Esophagus squamous epithelium (tissue), 5 donors: ENCODE data around the gene SEC14L5. TPM values are rescaled to one million over a fixed set of nuclear protein-coding genes. Genes with fewer than 3 reads are reported as not detected.

ENCODE experiments used
- DNase-seq: peaks from one replicate; lab custom pipeline; 2025; lab: John Stamatoyannopoulos, UW
- H3K27ac ChIP-seq, 4 donors: fragments of 200-600 bp; sonication (generic); one replicate each; pipeline ENCODE4 v1.5.1; 2016 to 2019; ENCODE audit warnings: mild to moderate bottlenecking in 1 of 4
- H3K27me3 ChIP-seq, 4 donors: fragments of 200-600 bp; sonication (generic); 1 replicate in 3 of 4; 2 replicates in 1 of 4; pipeline versions ENCODE4 v1.5.1 to v1.6.0; 2017 to 2021; ENCODE audit warnings: antibody characterized with exemption in 1 of 4
- H3K36me3 ChIP-seq, 3 donors: fragments of 200-600 bp; sonication (generic); one replicate each; pipeline ENCODE4 v1.5.1; 2016 to 2019
- H3K4me1 ChIP-seq, 3 donors: fragments of 200-600 bp; sonication (generic); one replicate each; pipeline ENCODE4 v1.5.1; 2017 to 2019
- H3K4me3 ChIP-seq, 4 donors: fragments of 200-600 bp; sonication (generic); 1 replicate in 3 of 4; 2 replicates in 1 of 4; pipeline ENCODE4 v1.5.1; 2016 to 2019; ENCODE audit warnings: mild to moderate bottlenecking in 2 of 4, moderate library complexity in 1 of 4
- H3K9me3 ChIP-seq, 3 donors: fragments of 200-600 bp; sonication (generic); one replicate each; pipeline ENCODE4 v1.5.1; 2016 to 2019
- POLR2A ChIP-seq, 4 donors: fragments of 450-650 bp; IDR thresholded peaks; one replicate each; pipeline ENCODE4 v1.6.1; 2017; ENCODE audit warnings: antibody characterized with exemption in 4 of 4, mild to moderate bottlenecking in 4 of 4, moderate library complexity in 3 of 4
- WGBS, 2 donors: methylation state at CpG; one replicate each; pipeline ENCODE4 v1.1.5; 2018; 5-methylcytosine and 5-hydroxymethylcytosine counted together
- intact Hi-C: fragments of 100-400 bp; cut with DNase I; formaldehyde crosslinking; loops from one replicate; pipeline ENCODE4 v1.15.0; 2022
- total RNA-seq, 4 donors: library from RNA; depleted of rRNA; stranded (reverse); fragments of >200 nt; gene quantifications; one replicate each; pipeline ENCODE4 v1.1.0, GENCODE V29; 2016
- TF ChIP-seq, protein P1 (sequence below), 6 experiments: fragments of 450-650 bp in 4 of 6; fragments of 200-600 bp in 2 of 6; sonication (generic) in 2 of 6; IDR thresholded peaks; one replicate each; pipeline ENCODE4 v1.5.1; 2016 to 2019; ENCODE audit warnings: antibody characterized with exemption in 6 of 6, mild to moderate bottlenecking in 4 of 6, moderate library complexity in 4 of 6
- donor health status: DM: yes; HTN: yes; CAD: no.

The SEC14L5 gene
- total RNA-seq, 4 donors from 2014 or later: 0.22 to 5.6 (median 0.49) TPM

DNA sequence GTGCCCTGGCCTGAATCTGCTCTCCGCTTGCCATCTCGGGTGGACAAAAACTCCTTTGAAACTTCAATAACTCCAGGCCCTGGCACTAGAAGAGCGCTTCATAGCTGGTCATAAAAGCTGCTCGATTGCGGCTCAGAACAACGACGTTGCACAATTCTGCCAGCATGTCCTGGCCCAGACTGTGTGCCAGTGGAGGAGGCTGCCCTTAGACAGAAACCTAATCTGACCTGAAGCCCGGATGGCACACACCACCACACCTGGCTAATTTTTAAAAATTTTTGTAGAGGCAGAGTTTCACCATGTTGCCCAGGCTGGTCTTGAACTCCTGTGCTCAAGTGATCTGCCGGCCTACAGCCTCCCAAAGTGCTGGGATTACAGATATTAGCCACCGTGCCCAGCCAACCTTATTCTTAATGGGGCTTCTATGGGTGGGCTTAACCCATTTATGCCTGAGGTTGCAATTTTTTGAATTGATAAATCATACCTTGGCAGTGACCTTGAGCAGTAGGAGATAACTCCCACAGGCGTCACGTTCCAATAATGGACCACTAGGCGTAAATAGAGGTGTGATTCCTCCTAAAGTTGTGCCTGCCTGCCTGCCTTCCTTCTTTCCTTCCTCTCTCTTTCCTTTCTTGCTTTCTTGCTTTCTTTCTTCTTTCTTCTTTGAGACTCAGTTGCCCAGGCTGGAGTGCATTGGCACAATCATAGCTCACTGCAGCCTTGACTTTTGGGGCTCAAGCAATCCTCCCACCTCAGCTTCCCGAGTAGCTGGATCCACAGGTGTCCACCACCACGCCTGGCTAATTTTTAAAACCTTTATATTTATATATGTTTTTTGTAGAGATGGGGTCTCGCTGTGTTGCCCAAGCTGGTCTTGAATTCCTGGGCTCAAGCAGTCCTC, 20.1 kb upstream of the SEC14L5 start:
- peaks cover 0 to 35% (median 0%) of the 10 kb centered on the region in 4 donors for H3K27me3 ChIP-seq
- intact Hi-C loops: no loop called here
- H3K27ac ChIP-seq: peak overlapping the region; percentile 88 to 99 (median 97)
- peak overlapping the region in 3 of 4 donors; percentile 82 to 94 (median 86) for H3K4me3 ChIP-seq
- TF ChIP-seq, protein P1, sequence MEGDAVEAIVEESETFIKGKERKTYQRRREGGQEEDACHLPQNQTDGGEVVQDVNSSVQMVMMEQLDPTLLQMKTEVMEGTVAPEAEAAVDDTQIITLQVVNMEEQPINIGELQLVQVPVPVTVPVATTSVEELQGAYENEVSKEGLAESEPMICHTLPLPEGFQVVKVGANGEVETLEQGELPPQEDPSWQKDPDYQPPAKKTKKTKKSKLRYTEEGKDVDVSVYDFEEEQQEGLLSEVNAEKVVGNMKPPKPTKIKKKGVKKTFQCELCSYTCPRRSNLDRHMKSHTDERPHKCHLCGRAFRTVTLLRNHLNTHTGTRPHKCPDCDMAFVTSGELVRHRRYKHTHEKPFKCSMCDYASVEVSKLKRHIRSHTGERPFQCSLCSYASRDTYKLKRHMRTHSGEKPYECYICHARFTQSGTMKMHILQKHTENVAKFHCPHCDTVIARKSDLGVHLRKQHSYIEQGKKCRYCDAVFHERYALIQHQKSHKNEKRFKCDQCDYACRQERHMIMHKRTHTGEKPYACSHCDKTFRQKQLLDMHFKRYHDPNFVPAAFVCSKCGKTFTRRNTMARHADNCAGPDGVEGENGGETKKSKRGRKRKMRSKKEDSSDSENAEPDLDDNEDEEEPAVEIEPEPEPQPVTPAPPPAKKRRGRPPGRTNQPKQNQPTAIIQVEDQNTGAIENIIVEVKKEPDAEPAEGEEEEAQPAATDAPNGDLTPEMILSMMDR (IDR thresholded peaks at IDR 0.05): no peak
- TF ChIP-seq POLR2A (IDR thresholded peaks at IDR 0.05): no peak
- no peak for DNase-seq
- WGBS, 2 donors: 61 to 83% methylated on average over 13 to 16 of the region's 16 CpGs
- H3K4me1 ChIP-seq: peaks cover 28 to 94% (median 32%) of the 10 kb centered on the region in 3 donors
- H3K36me3 ChIP-seq: peaks cover 0 to 19% (median 0%) of the 10 kb centered on the region in 3 donors
- H3K9me3 ChIP-seq: no peaks in the 10 kb centered on the region

DNA sequence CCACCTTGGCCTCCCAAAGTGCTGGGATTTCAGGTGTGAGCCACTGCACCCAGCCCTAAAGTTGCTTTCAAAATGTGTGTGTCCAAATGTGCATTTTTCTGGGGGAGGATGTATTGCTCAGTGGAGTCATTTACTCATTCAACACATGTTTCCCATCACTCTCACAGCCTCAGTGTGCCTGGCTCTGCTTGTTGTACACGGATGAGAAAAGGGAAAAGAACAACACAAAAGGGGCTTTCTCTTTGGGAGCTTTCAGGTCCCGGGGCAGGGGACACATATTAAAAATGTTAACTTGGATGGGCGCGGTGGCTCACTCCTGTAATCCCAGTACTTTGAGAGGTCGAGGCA, 19.5 kb upstream of the SEC14L5 start:
- peak overlapping the region in 3 of 4 donors; percentile 97 to 99 (median 97) for H3K27ac ChIP-seq
- WGBS, 2 donors: 67 to 80% methylated on average over 3 to 5 of the region's 5 CpGs
- H3K27me3 ChIP-seq: peaks cover 0 to 32% (median 0%) of the 10 kb centered on the region in 4 donors
- no peak for DNase-seq
- H3K9me3 ChIP-seq: no peaks in the 10 kb centered on the region
- H3K36me3 ChIP-seq: peaks cover 0 to 13% (median 0%) of the 10 kb centered on the region in 3 donors
- intact Hi-C loops: no loop called here
- H3K4me3 ChIP-seq: no peak overlapping the region
- H3K4me1 ChIP-seq: peaks cover 32 to 94% (median 32%) of the 10 kb centered on the region in 3 donors
- TF ChIP-seq, protein P1 (IDR thresholded peaks at IDR 0.05): no peak
- TF ChIP-seq POLR2A (IDR thresholded peaks at IDR 0.05): no peak

DNA sequence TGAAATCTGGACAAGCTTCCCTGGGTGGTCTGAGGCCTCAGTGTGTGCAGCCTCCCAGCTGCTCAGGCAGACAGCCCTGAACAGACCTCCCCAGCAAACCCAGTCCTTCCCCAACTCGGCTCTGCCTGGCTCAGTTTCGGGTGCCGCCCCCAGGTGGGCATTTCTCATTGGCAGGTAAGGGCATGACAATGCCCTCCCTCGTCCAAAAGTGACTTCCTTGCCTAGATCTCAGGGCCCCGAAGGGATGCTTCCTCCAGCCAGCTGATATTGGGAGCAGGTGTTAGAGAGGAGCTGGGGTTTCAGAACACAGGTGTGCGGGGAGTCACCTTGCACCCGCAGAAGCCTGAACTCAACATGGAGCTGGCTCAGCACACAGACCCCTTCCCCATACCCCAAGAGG, 17.4 kb upstream of the SEC14L5 start:
- DNase-seq: no peak
- no peak for TF ChIP-seq POLR2A (IDR thresholded peaks at IDR 0.05)
- TF ChIP-seq, protein P1 (IDR thresholded peaks at IDR 0.05): no peak
- H3K4me3 ChIP-seq: no peak overlapping the region
- peaks cover 0 to 17% (median 0%) of the 10 kb centered on the region in 4 donors for H3K27me3 ChIP-seq
- no peaks in the 10 kb centered on the region for H3K36me3 ChIP-seq
- H3K4me1 ChIP-seq: peaks cover 37 to 94% (median 41%) of the 10 kb centered on the region in 3 donors
- 32 to 37% methylated on average over 4 to 6 of the region's 7 CpGs for WGBS, 2 donors
- no peaks in the 10 kb centered on the region for H3K9me3 ChIP-seq
- H3K27ac ChIP-seq: peak overlapping the region in 3 of 4 donors; percentile 7 to 98 (median 96)
- intact Hi-C loops: no loop called here

- no peak for DNase-seq
- Histone ChIP-seq H3K27ac (peak overlapping the region; percentile 89 to 98 (median 94)), H3K27me3 (no peaks in the 10 kb centered on the region), H3K4me1 (peaks cover 45 to 95% (median 49%) of the 10 kb centered on the region in 3 donors), H3K4me3 (peak overlapping the region in 1 of 4 donors; percentile 3), H3K36me3 (no peaks in the 10 kb centered on the region), H3K9me3 (no peaks in the 10 kb centered on the region)
- intact Hi-C loops: no loop called here
- TF ChIP-seq POLR2A (IDR thresholded peaks at IDR 0.05): no peak
- TF ChIP-seq, protein P1 (IDR thresholded peaks at IDR 0.05): no peak
- 47 to 50% methylated on average over 9 of the region's 9 CpGs for WGBS, 2 donors
Observed at GRCh38 chr16:4942481-4942880, 15.6 kb upstream of the SEC14L5 start.
